ENCODE measurements around the gene JMJD1C. TPM values are rescaled to one million over a fixed set of nuclear protein-coding genes. Genes with fewer than 3 reads are reported as not detected.

Gene JMJD1C
- total RNA-seq, 6 experiments from 2014 or later: 29.0 to 36.7 (median 32.8) TPM

GRCh38 chr10:63456437-63457210 is 9.2 kb downstream of the JMJD1C start:
- peak overlapping the region; percentile 61 for H3K4me3 Mint-ChIP-seq
- H3K36me3 Mint-ChIP-seq (ENCODE audit: low read depth): peaks cover 4% of the 10 kb centered on the region; the same call in 1 of the 2 replicates
- no peaks in the 10 kb centered on the region for H3K27me3 Mint-ChIP-seq (ENCODE audit: insufficient read depth)
- TF ChIP-seq, protein P1, sequence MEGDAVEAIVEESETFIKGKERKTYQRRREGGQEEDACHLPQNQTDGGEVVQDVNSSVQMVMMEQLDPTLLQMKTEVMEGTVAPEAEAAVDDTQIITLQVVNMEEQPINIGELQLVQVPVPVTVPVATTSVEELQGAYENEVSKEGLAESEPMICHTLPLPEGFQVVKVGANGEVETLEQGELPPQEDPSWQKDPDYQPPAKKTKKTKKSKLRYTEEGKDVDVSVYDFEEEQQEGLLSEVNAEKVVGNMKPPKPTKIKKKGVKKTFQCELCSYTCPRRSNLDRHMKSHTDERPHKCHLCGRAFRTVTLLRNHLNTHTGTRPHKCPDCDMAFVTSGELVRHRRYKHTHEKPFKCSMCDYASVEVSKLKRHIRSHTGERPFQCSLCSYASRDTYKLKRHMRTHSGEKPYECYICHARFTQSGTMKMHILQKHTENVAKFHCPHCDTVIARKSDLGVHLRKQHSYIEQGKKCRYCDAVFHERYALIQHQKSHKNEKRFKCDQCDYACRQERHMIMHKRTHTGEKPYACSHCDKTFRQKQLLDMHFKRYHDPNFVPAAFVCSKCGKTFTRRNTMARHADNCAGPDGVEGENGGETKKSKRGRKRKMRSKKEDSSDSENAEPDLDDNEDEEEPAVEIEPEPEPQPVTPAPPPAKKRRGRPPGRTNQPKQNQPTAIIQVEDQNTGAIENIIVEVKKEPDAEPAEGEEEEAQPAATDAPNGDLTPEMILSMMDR (IDR thresholded peaks at IDR 0.05): no peak
- no peaks in the 10 kb centered on the region for H3K9me3 Mint-ChIP-seq
- H3K4me1 Mint-ChIP-seq (ENCODE audit: low read depth): peaks cover 29% of the 10 kb centered on the region
- peak; percentile 63 for DNase-seq
- peak overlapping the region; percentile 70 for H3K27ac Mint-ChIP-seq

DNA sequence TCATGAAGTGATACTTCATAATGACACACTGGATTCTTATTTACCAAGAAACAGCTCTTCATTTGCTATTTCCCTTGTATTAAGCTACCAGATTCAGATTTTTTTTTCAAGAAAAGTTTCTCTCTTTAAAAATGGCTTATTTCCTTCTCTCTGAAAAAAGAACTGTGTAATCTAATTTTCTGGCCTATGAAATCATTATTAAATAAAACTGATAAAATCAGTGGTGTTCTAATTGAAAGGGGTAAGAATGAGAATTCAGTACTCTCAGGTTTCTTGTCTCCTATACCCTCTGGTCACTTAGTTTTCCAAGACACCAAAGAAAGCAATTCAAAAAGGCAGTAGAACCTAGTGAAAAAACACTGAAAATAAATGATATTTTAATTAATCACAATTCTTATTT is 10.3 kb downstream of the JMJD1C start:
- DNase-seq: no peak
- no peaks in the 10 kb centered on the region for H3K27me3 Mint-ChIP-seq (ENCODE audit: insufficient read depth)
- H3K36me3 Mint-ChIP-seq (ENCODE audit: low read depth): peaks cover 6% of the 10 kb centered on the region; the same call in 1 of the 2 replicates
- H3K4me1 Mint-ChIP-seq (ENCODE audit: low read depth): peaks cover 29% of the 10 kb centered on the region
- no peaks in the 10 kb centered on the region for H3K9me3 Mint-ChIP-seq
- no peak overlapping the region for H3K27ac Mint-ChIP-seq
- no peak overlapping the region for H3K4me3 Mint-ChIP-seq
- TF ChIP-seq, protein P1 (IDR thresholded peaks at IDR 0.05): no peak

DNA sequence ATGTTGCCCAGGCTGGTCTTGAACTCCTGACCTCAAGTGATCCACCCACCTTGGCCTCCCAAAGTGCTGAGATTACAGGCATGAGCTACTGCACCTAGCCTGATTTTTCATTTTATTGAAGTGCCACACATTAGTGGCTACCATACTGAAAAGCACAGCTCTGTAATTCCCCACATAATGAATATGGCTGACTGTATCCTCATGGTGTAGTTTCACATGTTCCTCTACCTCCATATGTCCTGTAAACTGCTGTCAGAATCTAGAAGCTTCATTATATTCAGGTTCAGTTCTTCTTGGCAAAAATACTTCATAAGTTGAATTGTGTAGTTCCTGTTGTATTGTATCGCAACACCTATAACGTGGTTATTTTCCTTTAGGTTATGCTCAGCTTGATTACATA is 11.1 kb downstream of the JMJD1C start:
- Mint-ChIP-seq H3K9me3 (no peaks in the 10 kb centered on the region), H3K36me3 (ENCODE audit: low read depth) (peaks cover 11% of the 10 kb centered on the region; the same call in 1 of the 2 replicates), H3K4me3 (no peak overlapping the region), H3K27ac (no peak overlapping the region), H3K27me3 (ENCODE audit: insufficient read depth) (no peaks in the 10 kb centered on the region), H3K4me1 (ENCODE audit: low read depth) (peaks cover 29% of the 10 kb centered on the region)
- TF ChIP-seq, protein P1 (IDR thresholded peaks at IDR 0.05): no peak
- no peak for DNase-seq

GRCh38 chr10:63452524-63452923 is 13.3 kb downstream of the JMJD1C start:
- DNase-seq: no peak
- H3K27ac Mint-ChIP-seq: no peak overlapping the region
- TF ChIP-seq, protein P1 (IDR thresholded peaks at IDR 0.05): no peak
- H3K36me3 Mint-ChIP-seq (ENCODE audit: low read depth): peaks cover 11% of the 10 kb centered on the region; the same call in 1 of the 2 replicates
- no peaks in the 10 kb centered on the region for H3K9me3 Mint-ChIP-seq
- no peak overlapping the region for H3K4me3 Mint-ChIP-seq
- H3K27me3 Mint-ChIP-seq (ENCODE audit: insufficient read depth): no peaks in the 10 kb centered on the region
- peaks cover 28% of the 10 kb centered on the region for H3K4me1 Mint-ChIP-seq (ENCODE audit: low read depth)

DNA sequence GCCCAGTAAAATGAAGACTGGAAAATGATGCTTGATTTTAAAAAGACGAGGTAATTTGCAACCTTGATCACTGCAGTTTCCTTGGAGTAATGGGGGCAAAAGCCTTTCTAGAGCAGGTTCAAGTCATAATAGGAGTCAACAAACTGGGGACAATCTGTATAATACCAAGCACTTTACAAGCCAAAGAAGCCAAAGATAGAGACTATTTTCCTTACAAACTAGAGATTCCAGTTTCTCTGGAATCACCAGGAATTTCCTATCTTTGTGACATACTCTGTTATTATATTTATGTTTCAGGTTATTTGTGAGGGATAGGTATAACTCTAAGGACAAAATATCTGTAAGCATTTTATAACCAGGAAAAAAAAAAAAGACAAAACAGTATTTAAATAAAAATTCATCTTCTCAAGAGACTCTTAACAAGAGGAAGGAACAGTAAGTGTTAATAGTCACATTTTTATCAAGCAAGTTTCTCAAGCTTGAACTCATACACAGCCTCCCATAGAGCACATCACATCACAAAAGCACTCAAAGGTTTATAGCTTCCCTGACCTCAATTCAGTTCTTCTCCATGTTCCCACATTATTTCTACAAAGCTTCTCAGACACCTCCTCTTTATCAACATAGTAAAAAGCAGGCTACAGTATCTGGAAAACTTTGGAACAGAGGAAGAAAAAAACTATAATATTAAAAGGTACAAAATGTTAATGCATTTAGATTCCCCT is 18.9 kb downstream of the JMJD1C start:
- Mint-ChIP-seq H3K27ac (peak overlapping the region; percentile 32; the same call in 1 of the 2 replicates), H3K27me3 (ENCODE audit: insufficient read depth) (peaks cover 2% of the 10 kb centered on the region; the same call in 1 of the 2 replicates), H3K4me3 (no peak overlapping the region), H3K4me1 (ENCODE audit: low read depth) (peaks cover 19% of the 10 kb centered on the region), H3K36me3 (ENCODE audit: low read depth) (peaks cover 10% of the 10 kb centered on the region; the same call in 1 of the 2 replicates), H3K9me3 (no peaks in the 10 kb centered on the region)
- DNase-seq: peak; percentile 16
- TF ChIP-seq, protein P1 (IDR thresholded peaks at IDR 0.05): no peak
